ENCODE data around the gene CARS1.

The CARS1 gene

GRCh38 chr11:3007404-3008010, 49.7 kb downstream of the CARS1 start:
- no peaks in the 10 kb centered on the region for H3K27me3 ChIP-seq (ENCODE audit: insufficient read depth, insufficient read length)
- peaks cover 86% of the 10 kb centered on the region for H3K36me3 ChIP-seq (ENCODE audit: insufficient read depth, insufficient read length, low read length)
- H3K9ac ChIP-seq (ENCODE audit: insufficient read length, low read depth), result no peak overlapping the region
- H3K4me3 ChIP-seq (ENCODE audit: insufficient read length, low read depth), result no peak overlapping the region
- H3K9me3 ChIP-seq (ENCODE audit: insufficient read depth, low read length), result no peaks in the 10 kb centered on the region
- DNase-seq (ENCODE audit: low read depth, low spot score), result no peak
- H3K4me1 ChIP-seq (ENCODE audit: insufficient read depth, insufficient read length), result peaks cover 8% of the 10 kb centered on the region
- TF ChIP-seq SUZ12 (IDR thresholded peaks at IDR 0.05; ENCODE audit: extremely low read depth, insufficient read depth, insufficient read length), result no peak
- TF ChIP-seq ZNF274 (IDR thresholded peaks at IDR 0.05; ENCODE audit: low read depth, low read length), result no peak
- TF ChIP-seq YY1 (IDR thresholded peaks at IDR 0.05; ENCODE audit: insufficient read depth, insufficient read length), result no peak

GRCh38 chr11:3006505-3007260, 50.5 kb downstream of the CARS1 start:
- TF ChIP-seq SUZ12 (IDR thresholded peaks at IDR 0.05; ENCODE audit: extremely low read depth, insufficient read depth, insufficient read length) (no peak), YY1 (IDR thresholded peaks at IDR 0.05; ENCODE audit: insufficient read depth, insufficient read length) (no peak), ZNF274 (IDR thresholded peaks at IDR 0.05; ENCODE audit: low read depth, low read length) (no peak)
- Histone ChIP-seq H3K4me3 (ENCODE audit: insufficient read length, low read depth) (no peak overlapping the region), H3K27me3 (ENCODE audit: insufficient read depth, insufficient read length) (no peaks in the 10 kb centered on the region), H3K9me3 (ENCODE audit: insufficient read depth, low read length) (no peaks in the 10 kb centered on the region), H3K4me1 (ENCODE audit: insufficient read depth, insufficient read length) (peaks cover 8% of the 10 kb centered on the region), H3K9ac (ENCODE audit: insufficient read length, low read depth) (peak overlapping the region; percentile 52), H3K36me3 (ENCODE audit: insufficient read depth, insufficient read length, low read length) (peaks cover 86% of the 10 kb centered on the region)
- no peak for DNase-seq (ENCODE audit: low read depth, low spot score)

- no peak overlapping the region for H3K4me3 ChIP-seq (ENCODE audit: insufficient read length, low read depth)
- H3K9ac ChIP-seq (ENCODE audit: insufficient read length, low read depth), result no peak overlapping the region
- H3K36me3 ChIP-seq (ENCODE audit: insufficient read depth, insufficient read length, low read length), result peaks cover 90% of the 10 kb centered on the region
- H3K4me1 ChIP-seq (ENCODE audit: insufficient read depth, insufficient read length), result peaks cover 14% of the 10 kb centered on the region
- DNase-seq (ENCODE audit: low read depth, low spot score), result no peak
- TF ChIP-seq SUZ12 (IDR thresholded peaks at IDR 0.05; ENCODE audit: extremely low read depth, insufficient read depth, insufficient read length) (no peak), YY1 (IDR thresholded peaks at IDR 0.05; ENCODE audit: insufficient read depth, insufficient read length) (no peak), ZNF274 (IDR thresholded peaks at IDR 0.05; ENCODE audit: low read depth, low read length) (no peak)
- H3K27me3 ChIP-seq (ENCODE audit: insufficient read depth, insufficient read length), result no peaks in the 10 kb centered on the region
- H3K9me3 ChIP-seq (ENCODE audit: insufficient read depth, low read length), result peaks cover 3% of the 10 kb centered on the region; the same call in 1 of the 2 replicates
Measured at GRCh38 chr11:3004481-3004880, 52.7 kb downstream of the CARS1 start.

- TF ChIP-seq ZNF274 (IDR thresholded peaks at IDR 0.05; ENCODE audit: low read depth, low read length), result no peak
- no peak for TF ChIP-seq SUZ12 (IDR thresholded peaks at IDR 0.05; ENCODE audit: extremely low read depth, insufficient read depth, insufficient read length)
- no peak for DNase-seq (ENCODE audit: low read depth, low spot score)
- Histone ChIP-seq H3K4me1 (ENCODE audit: insufficient read depth, insufficient read length) (peaks cover 14% of the 10 kb centered on the region), H3K9ac (ENCODE audit: insufficient read length, low read depth) (peak overlapping the region; percentile 6), H3K27me3 (ENCODE audit: insufficient read depth, insufficient read length) (no peaks in the 10 kb centered on the region), H3K36me3 (ENCODE audit: insufficient read depth, insufficient read length, low read length) (peaks cover 84% of the 10 kb centered on the region), H3K4me3 (ENCODE audit: insufficient read length, low read depth) (no peak overlapping the region), H3K9me3 (ENCODE audit: insufficient read depth, low read length) (peaks cover 3% of the 10 kb centered on the region; the same call in 1 of the 2 replicates)
Measured at GRCh38 chr11:3003396-3004231, 53.6 kb downstream of the CARS1 start.

GRCh38 chr11:3002871-3003270, 54.4 kb downstream of the CARS1 start:
- Histone ChIP-seq H3K27me3 (ENCODE audit: insufficient read depth, insufficient read length) (no peaks in the 10 kb centered on the region), H3K9me3 (ENCODE audit: insufficient read depth, low read length) (peaks cover 3% of the 10 kb centered on the region; the same call in 1 of the 2 replicates), H3K4me1 (ENCODE audit: insufficient read depth, insufficient read length) (peaks cover 14% of the 10 kb centered on the region), H3K4me3 (ENCODE audit: insufficient read length, low read depth) (no peak overlapping the region), H3K36me3 (ENCODE audit: insufficient read depth, insufficient read length, low read length) (peaks cover 82% of the 10 kb centered on the region), H3K9ac (ENCODE audit: insufficient read length, low read depth) (no peak overlapping the region)
- no peak for TF ChIP-seq ZNF274 (IDR thresholded peaks at IDR 0.05; ENCODE audit: low read depth, low read length)
- TF ChIP-seq SUZ12 (IDR thresholded peaks at IDR 0.05; ENCODE audit: extremely low read depth, insufficient read depth, insufficient read length), result no peak
- TF ChIP-seq YY1 (IDR thresholded peaks at IDR 0.05; ENCODE audit: insufficient read depth, insufficient read length), result no peak
- DNase-seq (ENCODE audit: low read depth, low spot score), result no peak

GRCh38 chr11:3002351-3002861, 54.8 kb downstream of the CARS1 start:
- no peaks in the 10 kb centered on the region for H3K27me3 ChIP-seq (ENCODE audit: insufficient read depth, insufficient read length)
- peaks cover 13% of the 10 kb centered on the region for H3K4me1 ChIP-seq (ENCODE audit: insufficient read depth, insufficient read length)
- H3K9me3 ChIP-seq (ENCODE audit: insufficient read depth, low read length), result peaks cover 3% of the 10 kb centered on the region; the same call in 1 of the 2 replicates
- H3K4me3 ChIP-seq (ENCODE audit: insufficient read length, low read depth), result no peak overlapping the region
- TF ChIP-seq ZNF274 (IDR thresholded peaks at IDR 0.05; ENCODE audit: low read depth, low read length) (no peak), SUZ12 (IDR thresholded peaks at IDR 0.05; ENCODE audit: extremely low read depth, insufficient read depth, insufficient read length) (no peak), YY1 (IDR thresholded peaks at IDR 0.05; ENCODE audit: insufficient read depth, insufficient read length) (no peak)
- peaks cover 77% of the 10 kb centered on the region for H3K36me3 ChIP-seq (ENCODE audit: insufficient read depth, insufficient read length, low read length)
- no peak overlapping the region for H3K9ac ChIP-seq (ENCODE audit: insufficient read length, low read depth)
- no peak for DNase-seq (ENCODE audit: low read depth, low spot score)

All from NT2/D1 (cell line).